ENCODE measurements around the gene DCLK3.

The DCLK3 gene

GRCh38 chr3:36800533-36801116, 36.3 kb upstream of the DCLK3 start:
- H3K27me3 ChIP-seq (replicated peaks; ENCODE audit: insufficient read depth, low read length), result no peaks in the 10 kb centered on the region
- no peaks in the 10 kb centered on the region for H3K9me3 ChIP-seq (replicated peaks; ENCODE audit: insufficient read depth, low read length)
- TF ChIP-seq EZH2 (optimal IDR thresholded peaks at IDR 0.05; ENCODE audit: low read depth, low read length) (no peak), EZH2phosphoT487 (IDR thresholded peaks at IDR 0.05; ENCODE audit: low read length) (no peak), CTCF (IDR thresholded peaks at IDR 0.05; ENCODE audit: low read length) (no peak)
- DNase-seq, result no peak
- H3K4me2 ChIP-seq (ENCODE audit: low read depth, low read length), result no peak overlapping the region
- no peak overlapping the region for H3K27ac ChIP-seq (ENCODE audit: low read length)
- H4K20me1 ChIP-seq (ENCODE audit: insufficient read depth, low read length), result no peaks in the 10 kb centered on the region
- H3F3A ChIP-seq (ENCODE audit: insufficient read depth, low read length), result no peaks in the 10 kb centered on the region
- H3K9me2 ChIP-seq (replicated peaks; ENCODE audit: insufficient read depth, low read length), result no peaks in the 10 kb centered on the region
- H3K36me3 ChIP-seq (replicated peaks; ENCODE audit: insufficient read depth, low read length), result no peaks in the 10 kb centered on the region
- H3K9ac ChIP-seq (ENCODE audit: low read length), result no peak overlapping the region
- H3K79me2 ChIP-seq (ENCODE audit: low read length), result no peaks in the 10 kb centered on the region
- H2AFZ ChIP-seq (ENCODE audit: low read length), result no peak overlapping the region
- no peaks in the 10 kb centered on the region for H3K4me1 ChIP-seq (ENCODE audit: low read length)
- no peak overlapping the region for H3K4me3 ChIP-seq (ENCODE audit: low read length)

GRCh38 chr3:36796881-36797280, 32.5 kb upstream of the DCLK3 start:
- TF ChIP-seq EZH2phosphoT487 (IDR thresholded peaks at IDR 0.05; ENCODE audit: low read length) (no peak), CTCF (IDR thresholded peaks at IDR 0.05; ENCODE audit: low read length) (no peak), EZH2 (optimal IDR thresholded peaks at IDR 0.05; ENCODE audit: low read depth, low read length) (no peak)
- H3K4me1 ChIP-seq (ENCODE audit: low read length), result no peaks in the 10 kb centered on the region
- H4K20me1 ChIP-seq (ENCODE audit: insufficient read depth, low read length), result no peaks in the 10 kb centered on the region
- no peaks in the 10 kb centered on the region for H3F3A ChIP-seq (ENCODE audit: insufficient read depth, low read length)
- no peak for DNase-seq
- H3K4me2 ChIP-seq (ENCODE audit: low read depth, low read length), result no peak overlapping the region
- no peaks in the 10 kb centered on the region for H3K27me3 ChIP-seq (replicated peaks; ENCODE audit: insufficient read depth, low read length)
- H3K9me3 ChIP-seq (replicated peaks; ENCODE audit: insufficient read depth, low read length), result no peaks in the 10 kb centered on the region
- H3K79me2 ChIP-seq (ENCODE audit: low read length), result no peaks in the 10 kb centered on the region
- no peak overlapping the region for H3K4me3 ChIP-seq (ENCODE audit: low read length)
- H2AFZ ChIP-seq (ENCODE audit: low read length), result no peak overlapping the region
- no peak overlapping the region for H3K27ac ChIP-seq (ENCODE audit: low read length)
- H3K9me2 ChIP-seq (replicated peaks; ENCODE audit: insufficient read depth, low read length), result no peaks in the 10 kb centered on the region
- no peaks in the 10 kb centered on the region for H3K36me3 ChIP-seq (replicated peaks; ENCODE audit: insufficient read depth, low read length)
- H3K9ac ChIP-seq (ENCODE audit: low read length), result no peak overlapping the region

GRCh38 chr3:36796161-36796560, 31.8 kb upstream of the DCLK3 start:
- Histone ChIP-seq H3K9ac (ENCODE audit: low read length) (no peak overlapping the region), H3K36me3 (replicated peaks; ENCODE audit: insufficient read depth, low read length) (no peaks in the 10 kb centered on the region), H4K20me1 (ENCODE audit: insufficient read depth, low read length) (no peaks in the 10 kb centered on the region), H3K27me3 (replicated peaks; ENCODE audit: insufficient read depth, low read length) (no peaks in the 10 kb centered on the region), H3K4me3 (ENCODE audit: low read length) (no peak overlapping the region), H3K4me1 (ENCODE audit: low read length) (no peaks in the 10 kb centered on the region), H2AFZ (ENCODE audit: low read length) (no peak overlapping the region), H3K9me2 (replicated peaks; ENCODE audit: insufficient read depth, low read length) (no peaks in the 10 kb centered on the region), H3F3A (ENCODE audit: insufficient read depth, low read length) (no peaks in the 10 kb centered on the region), H3K27ac (ENCODE audit: low read length) (no peak overlapping the region), H3K9me3 (replicated peaks; ENCODE audit: insufficient read depth, low read length) (no peaks in the 10 kb centered on the region), H3K4me2 (ENCODE audit: low read depth, low read length) (no peak overlapping the region), H3K79me2 (ENCODE audit: low read length) (no peaks in the 10 kb centered on the region)
- TF ChIP-seq EZH2 (optimal IDR thresholded peaks at IDR 0.05; ENCODE audit: low read depth, low read length) (no peak), CTCF (IDR thresholded peaks at IDR 0.05; ENCODE audit: low read length) (no peak), EZH2phosphoT487 (IDR thresholded peaks at IDR 0.05; ENCODE audit: low read length) (no peak)
- no peak for DNase-seq

Measured in MM.1S (cell line).